Ovary (tissue), 9 donors: Measurements from ENCODE around the gene SLC6A4. TPM values are rescaled to one million over a fixed set of nuclear protein-coding genes. Genes with fewer than 3 reads are reported as not detected.

Experiments used
- DNase-seq, 5 donors: peaks; one replicate each; pipeline ENCODE4 v3.0.0-alpha.2; 2019 to 2020
- H3K27ac ChIP-seq, 2 donors: fragments of 200-600 bp; one replicate each; pipeline versions ENCODE4 v1.5.1 to v1.8.0; 2019 to 2022
- H3K27me3 ChIP-seq: fragments of 200-600 bp; one replicate; pipeline ENCODE4 v1.8.0; 2022
- H3K36me3 ChIP-seq: fragments of 200-600 bp; sonication (generic); one replicate; pipeline ENCODE4 v1.5.1; 2019
- H3K4me1 ChIP-seq: one replicate; pipeline ENCODE4 v1.8.1; 2013; ENCODE audit warnings: mild to moderate bottlenecking, moderate library complexity; ENCODE audit not compliant: insufficient read depth
- H3K4me3 ChIP-seq: fragments of 200-600 bp; sonication (generic); one replicate; pipeline ENCODE4 v1.5.1; 2017
- H3K9me3 ChIP-seq, 2 donors: fragments of 200-600 bp in 1 of 2; sonication (generic) in 1 of 2; one replicate each; pipeline versions ENCODE4 v1.5.1 to v1.8.1; 2013 to 2019; ENCODE audit warnings: mild to moderate bottlenecking in 1 of 2, moderate library complexity in 1 of 2
- EP300 ChIP-seq: sonication (generic); formaldehyde crosslinking; IDR thresholded peaks from one replicate; pipeline ENCODE4 v1.6.1; 2017; ENCODE audit warnings: antibody characterized with exemption
- POLR2A ChIP-seq: fragments of 450-650 bp; IDR thresholded peaks from one replicate; pipeline ENCODE4 v1.6.1; 2017; ENCODE audit warnings: antibody characterized with exemption, mild to moderate bottlenecking, moderate library complexity
- WGBS, 3 donors: extraction: QIAGEN DNeasy Blood & Tissue Kit in 1 of 3; methylation state at CpG; one replicate each; pipeline versions ENCODE4 v1.1.5 to v1.1.7; 2013 to 2017; 5-methylcytosine and 5-hydroxymethylcytosine counted together
- intact Hi-C, 4 donors: fragments of 100-400 bp; cut with DNase I; formaldehyde crosslinking; loops; one replicate each; pipeline versions ENCODE4 v1.11.0 to v1.15.1; 2022 to 2023
- polyA plus RNA-seq, 2 donors: library from polyadenylated mRNA; stranded (reverse); fragments of 200-250 nt in 1 of 2; fragments of 350-450 nt in 1 of 2; fragmentation: Illumina TruSeq in 1 of 2; extraction: RNeasy Lipid Tissue Mini Kit (QIAGEN cat#74804) in 1 of 2; gene quantifications; one replicate each; pipeline ENCODE4 v1.2.3, GENCODE V29; 2013 to 2014
- total RNA-seq, 7 donors: library from RNA; depleted of rRNA in 2 of 7; stranded (reverse); fragments of >200 nt in 2 of 7; fragmentation: NEBNext Ultra II Directional in 3 of 7; extraction: Animal tissue kit (Norgen Biotek cat#: 25700) in 3 of 7; gene quantifications; one replicate each; pipeline versions ENCODE4 v1.1.0 to v1.2.4, GENCODE V29; 2016 to 2023
- TF ChIP-seq, protein P1 (sequence below), 3 donors: fragments of 450-650 bp in 2 of 3; fragments of 200-600 bp in 1 of 3; IDR thresholded peaks; one replicate each; pipeline versions ENCODE4 v1.5.1 to v1.8.0; 2016 to 2022; ENCODE audit warnings: antibody characterized with exemption in 3 of 3, mild to moderate bottlenecking in 1 of 3
- donor health status: DM: no; HTN: no; CAD: no; lungs with moderate emphysema.
- donor health status: DM: no; HTN: no; CAD: no.
- donor health status: Bipolar disorder and iron deficiency.
- donor health status: DM: yes; HTN: yes; CAD: no.
- donor health status: DM: no; HTN: no; CAD: no.
- donor health status: DM: yes; HTN: yes; CAD: no.

The SLC6A4 gene
- total and polyA plus RNA-seq, 9 donors, result 0.05 to 8.3 (median 0.87) TPM; not detected in 4

DNA sequence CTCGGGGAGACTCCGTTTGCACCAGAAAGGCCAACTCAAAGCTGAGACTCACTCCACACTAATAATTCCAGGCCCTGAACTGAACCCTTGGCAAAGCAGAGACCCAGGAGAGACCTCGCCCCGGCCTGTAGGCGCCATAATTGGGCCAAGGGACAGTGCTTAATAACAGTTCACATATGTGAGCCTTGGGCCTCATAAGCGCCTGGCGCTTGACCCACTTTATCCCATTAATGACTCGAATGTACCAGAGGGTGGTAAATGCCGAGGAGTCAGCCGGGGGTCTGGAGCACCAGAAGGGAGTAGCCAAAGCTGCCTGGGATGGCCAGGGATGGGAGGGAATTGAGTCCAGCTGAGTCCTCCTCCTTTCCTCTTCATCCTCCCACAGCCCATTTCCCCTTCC is 24.6 kb downstream of the SLC6A4 start:
- TF ChIP-seq, protein P1, sequence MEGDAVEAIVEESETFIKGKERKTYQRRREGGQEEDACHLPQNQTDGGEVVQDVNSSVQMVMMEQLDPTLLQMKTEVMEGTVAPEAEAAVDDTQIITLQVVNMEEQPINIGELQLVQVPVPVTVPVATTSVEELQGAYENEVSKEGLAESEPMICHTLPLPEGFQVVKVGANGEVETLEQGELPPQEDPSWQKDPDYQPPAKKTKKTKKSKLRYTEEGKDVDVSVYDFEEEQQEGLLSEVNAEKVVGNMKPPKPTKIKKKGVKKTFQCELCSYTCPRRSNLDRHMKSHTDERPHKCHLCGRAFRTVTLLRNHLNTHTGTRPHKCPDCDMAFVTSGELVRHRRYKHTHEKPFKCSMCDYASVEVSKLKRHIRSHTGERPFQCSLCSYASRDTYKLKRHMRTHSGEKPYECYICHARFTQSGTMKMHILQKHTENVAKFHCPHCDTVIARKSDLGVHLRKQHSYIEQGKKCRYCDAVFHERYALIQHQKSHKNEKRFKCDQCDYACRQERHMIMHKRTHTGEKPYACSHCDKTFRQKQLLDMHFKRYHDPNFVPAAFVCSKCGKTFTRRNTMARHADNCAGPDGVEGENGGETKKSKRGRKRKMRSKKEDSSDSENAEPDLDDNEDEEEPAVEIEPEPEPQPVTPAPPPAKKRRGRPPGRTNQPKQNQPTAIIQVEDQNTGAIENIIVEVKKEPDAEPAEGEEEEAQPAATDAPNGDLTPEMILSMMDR (IDR thresholded peaks at IDR 0.05), result no peak
- TF ChIP-seq EP300, result no peak
- no peak for TF ChIP-seq POLR2A
- WGBS, 3 donors, result 89 to 96% (median 91%) methylated on average over 10 of the region's 10 CpGs
- H3K4me3 ChIP-seq, result no peak overlapping the region
- intact Hi-C loops, result no loop called here
- no peak for DNase-seq
- no peaks in the 10 kb centered on the region for H3K36me3 ChIP-seq
- no peaks in the 10 kb centered on the region for H3K4me1 ChIP-seq
- no peaks in the 10 kb centered on the region for H3K27me3 ChIP-seq
- H3K9me3 ChIP-seq, result no peaks in the 10 kb centered on the region
- no peak overlapping the region for H3K27ac ChIP-seq

- TF ChIP-seq POLR2A (no peak), EP300 (no peak)
- TF ChIP-seq, protein P1 (IDR thresholded peaks at IDR 0.05), result no peak
- intact Hi-C loops, result no loop called here
Measured at GRCh38 chr17:30210366-30210765, 25.1 kb downstream of the SLC6A4 start.

GRCh38 chr17:30209930-30210329 is 25.6 kb downstream of the SLC6A4 start:
- intact Hi-C loops, result no loop called here

More at GRCh38 chr17:30210366-30210765, 25.1 kb downstream of the SLC6A4 start:
- Histone ChIP-seq H3K9me3 (no peaks in the 10 kb centered on the region), H3K27me3 (no peaks in the 10 kb centered on the region), H3K4me1 (no peaks in the 10 kb centered on the region), H3K4me3 (no peak overlapping the region), H3K36me3 (no peaks in the 10 kb centered on the region), H3K27ac (no peak overlapping the region)
- WGBS, 3 donors, result 83 to 87% (median 87%) methylated on average over 11 of the region's 11 CpGs
- no peak for DNase-seq

DNA sequence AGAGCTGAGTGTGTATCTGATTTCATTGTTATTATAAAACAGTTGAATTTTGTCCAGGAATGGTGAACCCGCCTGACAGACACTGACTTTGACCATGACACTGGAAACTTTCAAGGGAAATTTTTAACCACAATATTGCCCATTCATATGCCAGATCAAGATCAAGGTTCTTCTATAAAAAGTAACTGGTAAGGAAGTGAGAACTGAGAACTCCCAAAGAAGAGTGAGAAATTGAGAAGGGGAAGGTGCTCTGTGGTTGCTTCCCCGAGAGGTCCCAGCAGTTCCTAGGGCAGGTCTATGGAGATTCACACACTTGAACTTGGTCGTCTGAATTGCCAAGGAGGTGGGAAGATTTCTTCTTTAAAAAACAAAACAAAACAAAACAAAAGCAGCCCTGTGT is 27.3 kb downstream of the SLC6A4 start:
- no peak for DNase-seq
- WGBS, 3 donors, result 52 to 68% (median 62%) methylated on average over 3 of the region's 3 CpGs
- Histone ChIP-seq H3K9me3 (no peaks in the 10 kb centered on the region), H3K36me3 (no peaks in the 10 kb centered on the region), H3K27me3 (no peaks in the 10 kb centered on the region), H3K4me1 (no peaks in the 10 kb centered on the region), H3K27ac (no peak overlapping the region), H3K4me3 (no peak overlapping the region)
- intact Hi-C loops, result no loop called here
- TF ChIP-seq POLR2A (no peak), EP300 (no peak)
- TF ChIP-seq, protein P1 (IDR thresholded peaks at IDR 0.05), result no peak

More at GRCh38 chr17:30209930-30210329, 25.6 kb downstream of the SLC6A4 start:
- H3K27ac ChIP-seq, result no peak overlapping the region
- H3K4me3 ChIP-seq, result no peak overlapping the region
- WGBS, 3 donors, result 89 to 92% (median 90%) methylated on average over 7 of the region's 7 CpGs
- H3K9me3 ChIP-seq, result no peaks in the 10 kb centered on the region
- H3K4me1 ChIP-seq, result no peaks in the 10 kb centered on the region
- H3K36me3 ChIP-seq, result no peaks in the 10 kb centered on the region
- no peaks in the 10 kb centered on the region for H3K27me3 ChIP-seq
- TF ChIP-seq, protein P1 (IDR thresholded peaks at IDR 0.05), result no peak
- no peak for TF ChIP-seq EP300
- TF ChIP-seq POLR2A, result no peak
- DNase-seq, result no peak
